GM21447 (cell line): ENCODE measurements around the gene GPR141.

Experiments used
- ATAC-seq: cut with Tn5 transposase; IDR thresholded peaks from one replicate; pipeline ENCODE4 v1.9.1; 2021; ENCODE audit not compliant: unreplicated experiment

The GPR141 gene, protein sequence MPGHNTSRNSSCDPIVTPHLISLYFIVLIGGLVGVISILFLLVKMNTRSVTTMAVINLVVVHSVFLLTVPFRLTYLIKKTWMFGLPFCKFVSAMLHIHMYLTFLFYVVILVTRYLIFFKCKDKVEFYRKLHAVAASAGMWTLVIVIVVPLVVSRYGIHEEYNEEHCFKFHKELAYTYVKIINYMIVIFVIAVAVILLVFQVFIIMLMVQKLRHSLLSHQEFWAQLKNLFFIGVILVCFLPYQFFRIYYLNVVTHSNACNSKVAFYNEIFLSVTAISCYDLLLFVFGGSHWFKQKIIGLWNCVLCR

DNA sequence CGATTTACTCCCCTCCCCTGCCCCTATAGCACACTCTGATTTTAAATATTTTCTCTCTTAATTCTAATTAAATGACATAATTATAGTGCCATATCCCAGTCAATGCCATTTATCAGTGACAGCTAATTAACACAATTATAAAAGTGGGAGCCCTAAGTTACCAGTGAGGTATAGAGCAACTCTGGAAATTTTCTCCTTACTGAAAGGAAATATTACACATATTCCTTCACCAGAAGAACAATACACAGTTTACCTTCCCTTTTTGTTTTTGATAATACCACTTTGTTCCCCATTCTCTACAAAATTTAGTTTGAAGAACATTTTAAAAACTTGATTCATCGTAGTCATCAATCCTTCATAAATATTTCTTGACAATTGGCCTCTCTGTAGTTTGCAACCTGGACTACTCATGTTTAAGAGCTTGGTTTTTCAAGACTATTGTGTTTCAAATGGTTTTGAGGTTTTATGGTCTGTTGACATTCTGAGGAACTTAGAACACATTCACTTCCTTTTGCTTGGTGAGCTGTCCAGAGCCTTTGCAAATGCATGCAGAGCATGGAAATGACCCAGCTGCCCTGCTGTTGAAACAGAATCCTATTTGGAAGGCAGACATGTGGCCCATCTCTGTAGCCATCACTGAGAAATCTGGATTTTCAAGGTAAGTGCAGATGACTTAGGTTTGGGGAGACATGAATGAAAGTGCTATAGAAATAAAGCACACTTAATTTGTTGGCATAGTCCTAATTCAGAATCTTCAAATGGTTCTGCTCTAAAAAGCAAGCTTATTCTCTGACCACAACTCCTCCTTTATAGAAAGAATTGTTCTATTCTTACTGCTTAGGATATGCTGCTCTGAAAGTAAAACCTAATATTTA lies at the start of gene GPR141:
GPR141 (plus strand) TSS at position 521 of the 875 bp plus-strand sequence. CDS start 56,628 bp downstream, outside the sequence.
- ATAC-seq, result peak; percentile 86

DNA sequence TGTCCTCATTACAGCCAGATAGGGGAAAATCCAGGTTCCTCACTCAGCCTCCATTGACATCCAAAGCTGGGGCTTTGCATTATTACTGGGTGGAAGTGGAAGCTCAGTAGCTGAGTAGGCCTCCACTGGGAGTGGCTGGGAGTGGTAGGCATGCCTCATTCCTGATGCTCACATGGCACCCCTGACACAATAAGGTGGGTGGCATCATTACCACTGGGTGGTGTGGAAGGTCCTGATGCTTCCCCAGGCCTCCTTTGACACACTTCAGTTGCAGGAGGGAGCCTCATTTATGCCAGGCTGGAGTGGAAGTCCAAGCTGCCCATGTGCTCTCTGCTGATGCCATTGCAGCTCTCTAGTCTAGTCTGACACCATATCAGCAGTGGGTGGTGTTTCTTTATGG lies 48.2 kb upstream of the GPR141 start:
- no peak for ATAC-seq

DNA sequence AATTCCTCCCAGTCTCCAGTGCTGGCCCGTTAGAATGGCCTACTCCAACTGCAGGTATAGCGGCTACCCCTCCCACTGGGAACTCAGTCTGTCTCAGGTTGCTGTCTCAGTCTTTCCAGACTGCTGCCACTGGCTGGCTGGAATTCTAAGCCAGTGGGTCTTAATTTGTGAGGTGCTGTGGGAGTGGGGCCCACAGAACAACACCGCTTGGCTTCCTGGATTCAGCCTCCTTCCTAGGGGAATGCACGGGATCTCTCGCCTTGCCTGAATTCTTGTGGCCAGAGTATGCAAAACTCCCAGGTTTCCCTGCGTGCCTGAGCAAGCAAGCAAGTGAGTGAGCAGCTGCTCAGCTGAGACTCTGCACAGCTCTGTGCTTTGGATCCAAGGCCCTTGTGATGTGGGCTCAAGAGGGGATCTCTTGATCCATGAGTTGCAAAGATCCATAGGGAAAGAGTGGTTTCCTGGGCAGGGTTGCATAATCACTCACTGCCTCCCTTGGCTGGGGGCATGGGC lies 41.5 kb upstream of the GPR141 start:
- no peak for ATAC-seq

DNA sequence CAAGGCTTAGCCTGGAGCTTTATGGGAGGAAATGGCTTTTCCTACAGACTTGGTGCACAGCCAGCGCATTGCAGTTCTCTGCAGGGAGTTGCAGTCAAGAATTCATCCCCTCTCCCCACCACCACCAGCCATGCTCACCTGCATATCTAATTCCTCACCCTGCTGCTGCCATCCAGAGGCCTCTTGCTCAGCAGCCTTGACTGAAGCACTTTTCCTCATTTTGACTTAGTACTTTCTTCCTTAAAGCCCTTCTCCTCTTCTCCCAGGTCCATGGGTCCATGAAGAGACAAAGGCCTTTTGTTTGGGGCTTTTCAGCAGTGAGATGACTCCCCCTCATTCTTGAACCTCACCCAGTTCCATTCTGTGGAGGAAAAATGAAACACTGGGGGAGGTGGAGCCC lies 39.7 kb upstream of the GPR141 start:
- no peak for ATAC-seq

DNA sequence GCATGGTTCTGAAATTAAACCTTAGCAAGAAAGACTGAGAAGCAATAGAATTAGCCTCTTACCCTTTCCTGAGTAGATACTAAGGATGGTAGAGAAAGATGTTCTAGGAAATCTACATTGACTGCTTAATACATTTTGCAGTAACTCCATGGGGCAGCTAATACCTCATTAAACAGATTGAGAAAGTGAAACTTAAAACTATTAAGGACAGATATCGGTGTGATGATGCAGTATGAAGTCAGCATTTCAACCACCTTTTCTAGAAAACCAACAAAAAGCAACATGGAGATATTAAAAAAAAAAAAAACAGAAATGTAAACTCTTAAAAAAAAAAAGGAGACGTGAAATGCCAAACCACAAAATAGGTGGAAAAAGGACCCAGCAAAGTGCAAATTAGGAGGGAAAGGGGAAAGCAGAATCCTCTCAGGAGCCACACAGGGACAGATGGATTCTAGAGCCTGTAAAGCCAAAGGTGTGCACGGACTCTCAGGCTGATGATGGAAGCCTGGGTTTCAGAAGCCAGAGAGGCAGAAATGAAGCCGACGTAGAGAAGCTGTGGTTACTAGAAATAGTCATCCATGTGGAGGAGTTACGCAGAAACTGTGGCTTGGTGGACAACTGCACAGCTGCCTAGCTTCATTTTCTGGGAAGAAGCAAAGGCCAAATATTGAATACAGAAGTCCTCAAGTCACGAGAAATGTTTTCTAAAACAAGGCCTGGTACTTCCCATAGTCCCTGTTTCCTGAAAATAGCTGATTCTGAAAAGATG lies 38.1 kb upstream of the GPR141 start:
- no peak for ATAC-seq

DNA sequence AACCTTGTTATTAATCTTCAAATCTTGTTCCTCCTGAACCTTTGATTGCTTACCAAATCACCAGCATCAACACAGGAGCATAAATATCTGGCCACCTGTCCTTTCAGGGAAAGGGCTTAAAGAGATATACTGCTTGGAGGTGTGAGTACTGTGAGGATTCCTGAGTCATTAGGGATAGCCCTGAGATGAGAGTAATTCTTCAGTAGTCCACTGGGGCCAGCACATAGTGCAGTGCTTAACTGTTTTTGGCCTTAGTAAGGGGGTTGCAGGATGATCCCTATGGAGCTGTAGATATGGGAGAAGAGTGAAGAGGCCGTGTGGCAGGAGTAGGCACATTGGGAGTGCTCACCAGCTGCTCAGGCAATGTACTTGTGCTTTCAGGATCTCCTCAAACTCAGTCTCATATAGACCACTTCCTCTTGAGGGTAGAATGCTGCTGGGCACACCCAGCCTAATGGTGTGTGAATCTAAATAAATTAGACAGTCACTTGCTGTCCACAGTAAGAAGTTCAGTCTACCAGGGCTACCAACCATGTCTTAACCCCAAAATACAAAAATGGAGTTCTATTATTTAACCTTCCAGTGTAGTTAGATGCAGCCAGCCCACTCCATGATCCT lies 26.5 kb upstream of the GPR141 start:
- ATAC-seq, result peak; percentile 96

DNA sequence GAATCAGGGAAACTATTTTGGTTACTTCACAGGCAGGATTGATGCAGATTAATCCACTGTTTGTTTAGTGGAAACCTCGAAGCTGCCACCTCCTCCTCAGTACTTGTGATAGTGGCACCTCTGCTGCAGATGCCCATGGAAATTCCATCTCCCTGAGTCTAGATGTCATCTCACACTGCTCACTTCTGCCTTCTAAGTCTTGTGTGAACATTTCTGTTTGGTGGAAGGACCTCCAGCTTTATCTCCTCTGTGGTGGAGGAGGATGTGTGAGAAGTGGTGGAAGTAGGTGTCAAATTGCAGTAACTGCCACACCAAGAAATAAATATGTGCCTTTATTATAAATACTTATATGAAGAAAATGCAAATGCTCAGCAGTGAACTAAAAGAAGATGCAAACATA lies 25.8 kb upstream of the GPR141 start:
- ATAC-seq, result no peak

DNA sequence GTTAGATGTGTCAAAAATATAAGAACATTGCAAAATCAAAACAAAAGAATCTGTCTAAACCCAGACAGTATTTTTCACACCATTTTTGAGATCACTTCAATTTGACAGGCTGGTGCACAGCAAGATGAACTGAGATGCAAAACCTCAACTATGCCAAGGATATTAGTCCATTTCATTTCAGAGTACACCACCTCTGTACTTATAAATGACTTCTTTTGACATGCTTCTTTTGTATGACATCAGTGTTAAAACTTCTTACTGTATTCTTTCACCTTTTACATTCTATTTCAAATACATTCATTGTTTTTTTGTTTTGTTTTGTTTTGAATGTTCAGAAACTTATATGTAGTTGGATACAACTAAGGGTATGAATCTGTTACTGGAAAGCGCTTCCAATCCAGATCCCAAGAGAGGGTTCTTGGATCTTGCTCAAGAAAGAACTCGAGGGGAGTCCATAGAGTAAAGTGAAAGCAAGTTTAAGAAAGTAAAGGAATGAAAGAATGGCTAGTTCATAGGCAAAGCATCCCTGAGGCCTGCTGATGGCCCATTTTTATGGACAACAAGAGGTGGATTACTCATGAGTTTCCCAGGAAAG lies 23.5 kb upstream of the GPR141 start:
- no peak for ATAC-seq

DNA sequence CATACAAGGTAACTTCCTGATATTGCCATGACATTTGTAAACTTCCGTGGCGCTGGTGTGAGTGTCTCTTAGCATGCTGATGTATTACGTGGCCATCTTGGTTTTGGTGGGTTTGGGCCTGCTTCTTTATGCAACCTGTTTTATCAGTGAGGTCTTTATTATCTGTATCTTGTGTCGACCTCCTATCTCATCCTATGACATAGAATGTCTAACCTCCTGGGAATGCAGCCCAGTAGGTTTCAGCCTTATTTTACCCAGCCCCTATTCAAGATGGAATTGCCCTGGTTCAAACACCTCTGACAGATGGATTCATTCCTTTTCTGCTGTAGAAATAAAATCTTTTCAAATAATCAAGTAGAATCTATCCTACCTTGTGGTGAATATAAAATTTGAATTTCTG lies 23.0 kb upstream of the GPR141 start:
- ATAC-seq, result no peak

DNA sequence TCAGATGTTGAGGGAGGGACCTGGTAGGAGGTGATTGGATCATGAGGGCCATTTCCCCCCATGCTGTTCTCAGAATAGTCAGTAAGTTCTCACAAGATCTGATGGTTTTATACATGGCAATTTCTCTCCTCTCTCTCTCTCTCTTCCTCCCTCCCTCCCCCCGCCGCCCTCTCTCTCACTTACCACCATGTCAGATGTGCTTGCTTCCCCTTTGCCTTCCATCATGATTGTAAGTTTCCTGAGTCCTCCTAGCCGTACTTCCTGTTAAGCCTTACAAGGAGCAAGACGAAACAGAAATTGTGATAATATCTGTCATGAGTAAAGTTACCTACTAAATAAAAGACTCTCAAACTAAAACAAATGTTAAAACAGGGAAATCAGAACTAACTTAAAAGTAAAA lies 19.9 kb upstream of the GPR141 start:
- ATAC-seq, result no peak

DNA sequence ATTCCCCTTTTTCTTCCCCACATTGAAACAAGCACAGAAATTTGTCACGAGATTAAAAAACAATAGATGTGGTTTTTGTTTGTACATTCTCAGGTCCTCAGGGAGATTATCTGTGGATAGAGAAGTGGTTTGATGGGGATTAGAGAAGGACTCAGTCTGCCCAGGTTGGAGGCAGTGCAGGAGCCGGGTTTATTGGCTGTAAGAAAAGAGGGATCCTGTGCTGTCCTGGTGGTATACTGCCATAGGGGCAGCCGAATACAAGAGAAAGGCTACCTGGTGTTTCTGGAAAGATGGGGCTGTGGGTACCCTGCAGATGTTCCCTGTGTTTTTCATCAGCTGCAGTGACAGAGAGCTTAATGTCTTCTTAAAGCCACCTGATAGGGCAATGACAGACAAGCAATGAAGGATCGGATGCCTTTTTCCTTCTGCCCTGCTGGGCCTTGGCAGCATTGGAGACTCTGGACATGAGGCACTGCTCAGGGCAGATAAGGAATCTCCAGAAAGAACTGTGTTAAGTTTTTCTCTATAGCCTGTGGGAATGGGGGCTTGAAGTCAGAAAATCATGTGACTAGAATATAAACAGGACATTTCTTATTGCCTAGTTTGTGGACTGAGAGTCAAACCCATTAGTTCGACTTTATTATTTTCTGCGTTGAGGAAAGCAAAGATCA lies 18.1 kb upstream of the GPR141 start:
- no peak for ATAC-seq

DNA sequence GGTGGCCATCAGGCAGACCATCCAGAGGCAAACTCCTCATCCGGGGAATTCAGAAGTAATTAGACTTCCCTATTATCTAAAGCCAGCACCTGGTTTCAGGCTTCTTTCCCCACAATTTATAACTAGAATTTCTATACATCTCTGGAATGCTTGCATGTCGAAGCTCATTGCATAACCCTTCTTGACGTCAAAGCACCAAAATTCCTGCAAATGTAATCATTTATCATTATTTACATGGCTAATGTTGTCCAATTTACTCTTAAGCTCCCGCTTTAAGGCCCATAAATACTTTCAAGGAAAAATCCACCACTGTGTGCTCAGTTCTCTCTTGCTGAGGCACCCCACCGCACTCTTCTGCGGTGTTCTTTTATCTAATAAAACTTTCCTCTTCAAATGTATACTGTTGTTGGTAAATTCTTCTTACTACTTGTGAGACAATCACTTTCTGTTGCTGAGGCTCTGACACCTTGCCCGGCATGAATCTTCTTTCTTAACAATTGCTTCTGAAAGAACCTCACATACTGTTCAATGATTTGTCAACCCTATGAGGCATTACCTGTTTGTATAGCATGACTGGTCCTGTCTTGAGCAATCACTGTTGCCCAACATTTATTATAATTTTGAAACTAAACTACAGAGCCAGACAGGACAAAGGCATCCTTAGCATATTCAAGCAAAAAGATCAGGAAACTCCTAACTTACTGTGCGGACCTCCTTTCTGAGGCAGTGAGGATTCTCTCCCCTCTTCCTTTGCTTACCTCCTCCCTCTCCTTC lies 17.4 kb upstream of the GPR141 start:
- ATAC-seq, result no peak

DNA sequence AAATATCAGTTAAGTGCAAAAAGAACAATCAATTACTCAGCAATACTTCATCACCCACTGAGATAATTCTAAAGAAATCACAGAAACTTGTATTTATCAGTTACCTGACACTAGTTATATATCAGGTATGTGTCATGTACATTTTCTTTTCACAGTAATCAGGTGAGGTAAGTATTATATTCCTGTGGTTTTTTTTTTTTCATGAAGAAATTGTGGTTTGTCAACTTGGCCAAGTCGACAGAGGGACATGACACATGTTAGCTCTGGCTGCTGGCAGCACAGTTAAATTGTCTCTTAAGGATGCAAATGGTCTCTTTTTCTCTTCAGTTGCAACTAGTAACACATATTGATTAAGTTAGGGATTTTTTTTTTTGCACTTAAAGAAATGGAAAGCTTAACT lies 13.7 kb upstream of the GPR141 start:
- ATAC-seq, result no peak

DNA sequence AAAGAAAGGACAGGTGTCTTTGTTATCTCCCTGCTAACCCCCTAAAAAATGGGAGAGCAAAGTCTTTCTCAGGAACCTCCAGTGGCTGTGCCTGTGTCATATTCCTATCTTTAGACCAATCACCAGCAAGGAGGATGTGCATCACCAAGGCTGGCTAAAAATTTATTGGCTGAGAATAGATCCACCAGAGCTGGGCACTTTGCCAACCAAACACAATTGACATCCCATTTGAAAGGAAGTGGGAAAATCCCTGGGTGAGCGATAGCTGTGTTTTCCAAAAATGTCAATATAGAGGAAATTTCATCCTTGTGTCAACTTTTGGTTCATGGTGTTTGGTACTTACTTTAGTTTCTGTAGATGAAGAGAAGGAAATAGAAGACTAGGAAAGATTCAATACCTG lies 13.1 kb upstream of the GPR141 start:
- no peak for ATAC-seq

DNA sequence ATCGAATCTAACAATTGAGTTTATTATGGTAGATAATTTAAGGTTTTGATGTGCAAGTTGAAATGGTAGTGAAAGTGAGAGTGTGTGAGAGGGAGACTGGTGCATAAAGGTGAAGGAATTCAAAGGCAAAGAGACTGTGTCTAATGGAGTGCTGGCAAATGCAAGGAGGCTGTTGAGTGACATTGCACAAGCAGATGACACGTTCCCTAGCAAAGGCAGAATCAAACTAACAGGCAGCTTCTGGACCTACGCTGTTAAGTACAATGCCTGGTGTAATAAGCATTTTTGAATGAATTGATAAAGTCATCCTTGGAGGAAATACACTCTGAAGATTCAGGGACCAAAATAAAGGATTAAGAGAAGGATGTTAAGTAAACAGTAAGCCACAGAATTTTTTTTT lies 11.7 kb upstream of the GPR141 start:
- no peak for ATAC-seq

DNA sequence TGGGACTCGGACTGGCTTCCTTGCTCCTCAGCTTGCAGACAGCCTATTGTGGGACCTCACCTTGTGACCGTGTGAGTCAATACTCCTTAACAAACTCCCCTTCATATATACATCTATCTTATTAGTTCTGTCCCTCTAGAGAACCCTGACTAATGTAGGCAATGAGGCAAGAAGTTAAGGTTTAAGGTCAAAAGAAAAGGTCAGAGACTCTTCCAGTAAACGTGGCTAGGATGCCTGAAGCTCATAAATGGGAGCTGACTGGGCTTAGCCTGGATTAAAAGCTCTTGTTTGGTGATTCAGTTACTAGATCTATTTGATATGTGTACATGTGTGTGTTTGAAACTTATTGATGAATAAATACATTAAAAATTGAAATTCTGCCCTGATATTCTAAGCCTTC lies 10.6 kb upstream of the GPR141 start:
- ATAC-seq, result no peak

DNA sequence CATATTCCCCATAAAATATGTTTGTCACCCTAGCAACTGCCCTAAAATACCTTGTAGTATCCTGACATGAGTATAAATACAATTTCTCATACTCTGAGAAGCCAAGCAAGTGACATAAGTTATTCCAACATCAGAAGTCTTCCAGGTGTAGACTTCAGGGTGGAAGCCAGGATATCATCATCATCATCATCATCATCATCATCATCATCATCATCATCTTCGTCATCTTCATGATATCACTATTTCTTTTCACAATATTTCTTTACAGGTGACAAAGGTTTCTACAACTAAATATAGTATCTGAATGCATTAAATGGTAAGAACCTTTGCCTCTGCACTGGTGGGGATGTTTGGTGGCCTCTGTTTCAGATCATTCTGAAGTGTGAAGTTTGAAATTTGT lies 10.0 kb upstream of the GPR141 start:
- ATAC-seq, result no peak

DNA sequence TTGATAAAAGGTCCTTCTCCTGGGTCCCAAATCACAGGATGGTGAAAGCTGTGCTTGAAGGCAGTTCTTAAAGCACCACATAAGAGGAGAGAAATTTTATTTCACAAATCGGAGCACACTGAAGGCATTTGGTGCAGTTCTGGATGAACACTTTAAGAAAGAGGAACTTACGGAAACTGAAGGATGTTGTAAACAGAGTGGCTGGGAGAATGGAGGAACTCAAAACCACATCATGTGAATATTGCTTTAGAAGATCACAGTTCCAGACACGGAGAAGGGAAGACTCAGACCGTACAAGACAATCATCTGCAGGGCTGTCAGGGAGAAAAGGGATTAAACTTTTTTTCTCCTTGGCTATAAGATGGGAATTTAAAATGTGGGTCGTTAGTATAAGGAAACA lies 9.0 kb upstream of the GPR141 start:
- no peak for ATAC-seq

DNA sequence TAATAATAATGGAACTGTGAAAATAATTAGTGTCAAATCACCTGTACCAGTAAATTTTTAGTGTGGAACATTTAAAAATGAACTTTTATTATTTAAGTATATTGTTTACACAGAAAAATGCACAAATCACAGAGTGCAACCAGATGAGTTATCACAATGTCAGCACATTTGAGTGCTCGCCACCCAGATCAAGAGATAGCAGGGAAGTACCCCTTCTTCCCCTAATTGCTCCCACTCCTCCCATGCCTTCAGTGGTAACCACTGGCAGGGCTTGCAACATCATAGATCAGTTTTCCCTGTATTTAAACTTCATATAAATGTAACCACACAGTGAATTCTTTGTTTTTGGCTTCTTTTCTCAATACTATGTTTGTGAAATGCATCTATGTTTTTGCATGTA lies 7.8 kb upstream of the GPR141 start:
- no peak for ATAC-seq
